WTC11 (cell line): ENCODE measurements around the gene PFDN5. TPM values are rescaled to one million over a fixed set of nuclear protein-coding genes. Genes with fewer than 3 reads are reported as not detected.

ENCODE experiments used
- AFF4 ChIP-seq: sonication (generic); formaldehyde crosslinking; IDR thresholded peaks from 2 replicates; pipeline ENCODE4 v1.8.1; 2023; ENCODE audit warnings: mild to moderate bottlenecking, missing genetic modification reagents, borderline replicate concordance
- CREM ChIP-seq: sonication (generic); formaldehyde crosslinking; IDR thresholded peaks from 2 replicates; pipeline ENCODE4 v1.8.1; 2022; ENCODE audit warnings: mild to moderate bottlenecking, missing genetic modification reagents, moderate library complexity
- EMX1 ChIP-seq: fragments of 250-450 bp; sonication (Bioruptor Pico); IDR thresholded peaks from 2 replicates; pipeline ENCODE4 v1.8.0; 2021; ENCODE audit warnings: mild to moderate bottlenecking
- ESRRA ChIP-seq: sonication (generic); formaldehyde crosslinking; IDR thresholded peaks from 2 replicates; pipeline ENCODE4 v1.8.1; 2022; ENCODE audit warnings: mild to moderate bottlenecking, missing genetic modification reagents, borderline replicate concordance
- FOXJ3 ChIP-seq: sonication (generic); formaldehyde crosslinking; IDR thresholded peaks from 2 replicates; pipeline ENCODE4 v1.9.0; 2021; ENCODE audit warnings: missing genetic modification reagents, mild to moderate bottlenecking, borderline replicate concordance
- FOXK1 ChIP-seq: sonication (generic); formaldehyde crosslinking; IDR thresholded peaks from 2 replicates; pipeline ENCODE4 v1.8.0; 2022; ENCODE audit warnings: mild to moderate bottlenecking, moderate library complexity, missing genetic modification reagents
- HMGXB4 ChIP-seq: sonication (generic); formaldehyde crosslinking; IDR thresholded peaks from 2 replicates; pipeline ENCODE4 v1.8.1; 2023; ENCODE audit warnings: mild to moderate bottlenecking, moderate library complexity, missing genetic modification reagents
- IRF2 ChIP-seq: sonication (generic); formaldehyde crosslinking; IDR thresholded peaks from 2 replicates; pipeline ENCODE4 v1.8.0; 2022; ENCODE audit warnings: low read depth, missing genetic modification reagents, borderline replicate concordance
- MYBL2 ChIP-seq: sonication (generic); formaldehyde crosslinking; IDR thresholded peaks from 2 replicates; pipeline ENCODE4 v1.8.1; 2023; ENCODE audit warnings: mild to moderate bottlenecking, moderate library complexity, missing genetic modification reagents
- NFYB ChIP-seq: sonication (generic); formaldehyde crosslinking; conservative IDR thresholded peaks from 2 replicates; pipeline ENCODE4 v1.8.0; 2022; ENCODE audit warnings: low read depth, missing genetic modification reagents
- NR3C1 ChIP-seq: sonication (generic); formaldehyde crosslinking; conservative IDR thresholded peaks from 2 replicates; pipeline ENCODE4 v1.8.1; 2023; ENCODE audit warnings: low read depth, mild to moderate bottlenecking, missing genetic modification reagents
- RORB ChIP-seq: fragments of 250-450 bp; sonication (Bioruptor Pico); IDR thresholded peaks from 2 replicates; pipeline ENCODE4 v1.9.0; 2021; ENCODE audit warnings: mild to moderate bottlenecking
- SMAD4 ChIP-seq: sonication (generic); formaldehyde crosslinking; IDR thresholded peaks from 2 replicates; pipeline ENCODE4 v1.8.0; 2022; ENCODE audit warnings: mild to moderate bottlenecking, missing genetic modification reagents
- STAT6 ChIP-seq: sonication (generic); formaldehyde crosslinking; conservative IDR thresholded peaks from 2 replicates; pipeline ENCODE4 v1.8.1; 2023; ENCODE audit warnings: mild to moderate bottlenecking, low read depth, missing genetic modification reagents, moderate library complexity
- TEAD4 ChIP-seq: sonication (generic); formaldehyde crosslinking; IDR thresholded peaks from 2 replicates; pipeline ENCODE4 v1.8.0; 2022; ENCODE audit warnings: mild to moderate bottlenecking, missing genetic modification reagents
- ZBTB21 ChIP-seq: sonication (generic); formaldehyde crosslinking; IDR thresholded peaks from 2 replicates; pipeline ENCODE4 v1.8.1; 2023; ENCODE audit warnings: mild to moderate bottlenecking, missing genetic modification reagents, borderline replicate concordance
- ZMAT4 ChIP-seq: fragments of 250-450 bp; sonication (Bioruptor Pico); IDR thresholded peaks from 2 replicates; pipeline ENCODE4 v1.9.0; 2021; ENCODE audit warnings: mild to moderate bottlenecking
- ZNF121 ChIP-seq: sonication (generic); formaldehyde crosslinking; IDR thresholded peaks from 2 replicates; pipeline ENCODE4 v1.8.0; 2023; ENCODE audit warnings: missing genetic modification reagents
- ZNF263 ChIP-seq: sonication (generic); formaldehyde crosslinking; IDR thresholded peaks from 2 replicates; pipeline ENCODE4 v1.8.1; 2022; ENCODE audit warnings: low read depth, mild to moderate bottlenecking, moderate library complexity, missing genetic modification reagents
- total RNA-seq: library from RNA; stranded (reverse); gene quantifications from 3 replicates; pipeline ENCODE4 v1.2.3, GENCODE V29; 2021
- TF ChIP-seq, protein P1 (sequence below): sonication (generic); formaldehyde crosslinking; IDR thresholded peaks from 2 replicates; pipeline ENCODE4 v1.8.0; 2023; ENCODE audit warnings: mild to moderate bottlenecking, missing genetic modification reagents
- TF ChIP-seq, protein P2 (sequence below): sonication (generic); formaldehyde crosslinking; IDR thresholded peaks from 2 replicates; pipeline ENCODE4 v1.8.1; 2022; ENCODE audit warnings: mild to moderate bottlenecking, moderate library complexity, missing genetic modification reagents
- TF ChIP-seq, protein P3 (sequence below): sonication (generic); formaldehyde crosslinking; IDR thresholded peaks from 2 replicates; pipeline ENCODE4 v1.8.1; 2023; ENCODE audit warnings: mild to moderate bottlenecking, missing genetic modification reagents

PFDN5 gene
- total RNA-seq, 1 experiment from 2014 or later: 263 TPM

GRCh38 chr12:53295070-53295890, at the start of gene PFDN5 (continued):
- no peak for TF ChIP-seq AFF4 (CRISPR knock-in tag)
- no peak for TF ChIP-seq ZNF263 (CRISPR knock-in tag)
- TF ChIP-seq, protein P1, sequence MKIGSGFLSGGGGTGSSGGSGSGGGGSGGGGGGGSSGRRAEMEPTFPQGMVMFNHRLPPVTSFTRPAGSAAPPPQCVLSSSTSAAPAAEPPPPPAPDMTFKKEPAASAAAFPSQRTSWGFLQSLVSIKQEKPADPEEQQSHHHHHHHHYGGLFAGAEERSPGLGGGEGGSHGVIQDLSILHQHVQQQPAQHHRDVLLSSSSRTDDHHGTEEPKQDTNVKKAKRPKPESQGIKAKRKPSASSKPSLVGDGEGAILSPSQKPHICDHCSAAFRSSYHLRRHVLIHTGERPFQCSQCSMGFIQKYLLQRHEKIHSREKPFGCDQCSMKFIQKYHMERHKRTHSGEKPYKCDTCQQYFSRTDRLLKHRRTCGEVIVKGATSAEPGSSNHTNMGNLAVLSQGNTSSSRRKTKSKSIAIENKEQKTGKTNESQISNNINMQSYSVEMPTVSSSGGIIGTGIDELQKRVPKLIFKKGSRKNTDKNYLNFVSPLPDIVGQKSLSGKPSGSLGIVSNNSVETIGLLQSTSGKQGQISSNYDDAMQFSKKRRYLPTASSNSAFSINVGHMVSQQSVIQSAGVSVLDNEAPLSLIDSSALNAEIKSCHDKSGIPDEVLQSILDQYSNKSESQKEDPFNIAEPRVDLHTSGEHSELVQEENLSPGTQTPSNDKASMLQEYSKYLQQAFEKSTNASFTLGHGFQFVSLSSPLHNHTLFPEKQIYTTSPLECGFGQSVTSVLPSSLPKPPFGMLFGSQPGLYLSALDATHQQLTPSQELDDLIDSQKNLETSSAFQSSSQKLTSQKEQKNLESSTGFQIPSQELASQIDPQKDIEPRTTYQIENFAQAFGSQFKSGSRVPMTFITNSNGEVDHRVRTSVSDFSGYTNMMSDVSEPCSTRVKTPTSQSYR (CRISPR knock-in tag): no peak
- no peak for TF ChIP-seq RORB (CRISPR knock-in tag)
- no peak for TF ChIP-seq NFYB (CRISPR knock-in tag)
- TF ChIP-seq, protein P2, sequence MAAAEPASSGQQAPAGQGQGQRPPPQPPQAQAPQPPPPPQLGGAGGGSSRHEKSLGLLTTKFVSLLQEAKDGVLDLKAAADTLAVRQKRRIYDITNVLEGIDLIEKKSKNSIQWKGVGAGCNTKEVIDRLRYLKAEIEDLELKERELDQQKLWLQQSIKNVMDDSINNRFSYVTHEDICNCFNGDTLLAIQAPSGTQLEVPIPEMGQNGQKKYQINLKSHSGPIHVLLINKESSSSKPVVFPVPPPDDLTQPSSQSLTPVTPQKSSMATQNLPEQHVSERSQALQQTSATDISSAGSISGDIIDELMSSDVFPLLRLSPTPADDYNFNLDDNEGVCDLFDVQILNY (CRISPR knock-in tag): no peak
- no peak for TF ChIP-seq IRF2
- no peak for TF ChIP-seq ESRRA
- TF ChIP-seq MYBL2: no peak
- no peak for TF ChIP-seq EMX1
- TF ChIP-seq ZBTB21: no peak
- TF ChIP-seq ZNF121: no peak
- no peak for TF ChIP-seq FOXJ3 (CRISPR knock-in tag)
- TF ChIP-seq FOXK1 (CRISPR knock-in tag): peak; percentile 88
- TF ChIP-seq TEAD4 (CRISPR knock-in tag): peak; percentile 58; the same call in 1 of the 2 replicates
- TF ChIP-seq STAT6 (CRISPR knock-in tag): no peak
- TF ChIP-seq, protein P3, sequence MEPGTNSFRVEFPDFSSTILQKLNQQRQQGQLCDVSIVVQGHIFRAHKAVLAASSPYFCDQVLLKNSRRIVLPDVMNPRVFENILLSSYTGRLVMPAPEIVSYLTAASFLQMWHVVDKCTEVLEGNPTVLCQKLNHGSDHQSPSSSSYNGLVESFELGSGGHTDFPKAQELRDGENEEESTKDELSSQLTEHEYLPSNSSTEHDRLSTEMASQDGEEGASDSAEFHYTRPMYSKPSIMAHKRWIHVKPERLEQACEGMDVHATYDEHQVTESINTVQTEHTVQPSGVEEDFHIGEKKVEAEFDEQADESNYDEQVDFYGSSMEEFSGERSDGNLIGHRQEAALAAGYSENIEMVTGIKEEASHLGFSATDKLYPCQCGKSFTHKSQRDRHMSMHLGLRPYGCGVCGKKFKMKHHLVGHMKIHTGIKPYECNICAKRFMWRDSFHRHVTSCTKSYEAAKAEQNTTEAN (CRISPR knock-in tag): peak; percentile 67; the same call in 1 of the 2 replicates
- no peak for TF ChIP-seq SMAD4 (CRISPR knock-in tag)
- no peak for TF ChIP-seq NR3C1 (CRISPR knock-in tag)
- no peak for TF ChIP-seq ZMAT4 (CRISPR knock-in tag)
- TF ChIP-seq CREM (CRISPR knock-in tag): no peak
- TF ChIP-seq HMGXB4 (CRISPR knock-in tag): no peak
